Daoy (cell line): ENCODE results near the gene ATXN7L2. TPM values are rescaled to one million over a fixed set of nuclear protein-coding genes. Genes with fewer than 3 reads are reported as not detected.
"Not testable (repeated sequence)": the region's sequence is repeated elsewhere in the genome, so short reads cannot be mapped to it uniquely, and the experiment has no call there.

Experiments used
- DNase-seq: peaks from one replicate; pipeline ENCODE4 v3.0.0-alpha.2; 2015; ENCODE audit warnings: low read depth
- total RNA-seq: library from RNA; depleted of rRNA; stranded (reverse); fragments of >200 nt; shearing (Covaris generic); gene quantifications from 2 replicates; pipeline ENCODE4 v1.2.3, GENCODE V29; 2014; rRNA removed

Gene ATXN7L2, protein sequence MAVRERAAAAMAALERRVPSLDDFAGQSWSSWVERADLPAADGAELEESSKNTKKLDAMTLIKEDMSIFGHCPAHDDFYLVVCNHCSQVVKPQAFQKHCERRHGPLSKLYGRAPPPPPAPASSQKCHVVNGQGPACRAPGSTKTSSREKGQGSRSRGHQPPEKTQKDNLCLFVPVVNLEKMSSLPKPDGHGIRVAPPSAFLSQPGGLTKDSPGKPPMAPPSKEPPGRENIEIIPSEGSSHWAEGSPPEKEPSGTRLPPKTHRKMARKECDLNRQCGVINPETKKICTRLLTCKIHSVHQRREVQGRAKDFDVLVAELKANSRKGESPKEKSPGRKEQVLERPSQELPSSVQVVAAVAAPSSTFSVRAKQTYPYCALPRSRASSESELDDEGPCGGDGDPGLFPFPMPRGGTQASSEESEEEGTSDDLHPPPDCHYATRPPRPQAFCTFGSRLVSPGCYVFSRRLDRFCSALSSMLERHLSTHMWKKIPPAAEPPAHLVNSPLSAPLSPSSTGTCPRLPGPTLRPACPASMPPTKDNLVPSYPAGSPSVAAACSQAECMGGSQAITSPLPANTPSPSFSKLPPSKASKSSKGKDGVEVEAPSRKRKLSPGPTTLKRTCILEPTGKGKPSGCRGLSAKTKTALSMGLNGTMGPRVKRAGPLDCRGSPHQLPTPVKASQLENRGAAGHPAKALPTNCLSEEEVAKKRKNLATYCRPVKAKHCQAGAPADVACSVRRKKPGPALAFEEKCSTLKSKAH
- 8.6 and 14.2 TPM in 2 replicates for total RNA-seq

DNA sequence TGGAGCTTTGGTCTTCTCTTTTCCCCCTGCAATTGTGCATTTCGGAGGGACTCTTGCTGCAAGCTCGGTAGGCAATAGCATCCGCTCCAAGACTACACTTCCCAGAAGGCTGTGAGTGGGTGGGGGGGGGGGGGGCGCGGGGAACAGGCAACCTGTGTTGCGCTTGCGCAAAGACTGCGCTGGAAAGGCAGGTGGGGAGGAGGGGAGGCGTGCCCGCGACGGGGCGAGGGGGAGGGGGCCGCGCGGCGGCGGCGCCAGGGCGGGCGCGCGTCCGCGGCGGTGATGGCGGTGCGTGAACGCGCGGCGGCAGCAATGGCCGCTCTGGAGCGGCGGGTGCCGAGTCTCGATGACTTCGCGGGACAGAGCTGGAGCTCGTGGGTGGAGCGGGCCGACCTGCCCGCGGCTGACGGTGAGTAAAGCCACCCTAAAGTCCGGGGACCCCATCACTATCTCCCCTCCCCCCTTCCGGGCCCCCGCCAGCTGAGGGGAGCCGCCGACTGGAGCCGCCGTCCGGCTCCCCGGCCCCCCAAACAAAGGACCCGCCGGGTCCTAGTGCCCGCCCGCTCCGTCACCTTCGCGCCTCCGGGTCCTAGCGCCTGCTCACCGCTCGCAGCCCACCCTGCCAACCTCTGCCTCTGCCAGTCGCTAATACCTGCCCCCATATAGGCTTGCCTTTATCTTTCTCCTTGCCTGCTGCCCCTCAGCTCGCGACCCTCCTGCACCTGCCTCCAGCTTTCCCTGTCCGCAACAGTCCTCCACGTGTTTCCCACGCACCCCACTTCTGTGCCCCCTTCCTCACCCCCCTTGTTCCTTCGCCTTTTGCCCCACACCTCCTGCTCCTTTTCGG is at the start of gene ATXN7L2:
TSS of gene ATXN7L2 (plus strand) at position 234 of the 847 bp plus-strand sequence. CDS start at position 283, 49 bp downstream.
- peak; percentile 99 for DNase-seq

DNA sequence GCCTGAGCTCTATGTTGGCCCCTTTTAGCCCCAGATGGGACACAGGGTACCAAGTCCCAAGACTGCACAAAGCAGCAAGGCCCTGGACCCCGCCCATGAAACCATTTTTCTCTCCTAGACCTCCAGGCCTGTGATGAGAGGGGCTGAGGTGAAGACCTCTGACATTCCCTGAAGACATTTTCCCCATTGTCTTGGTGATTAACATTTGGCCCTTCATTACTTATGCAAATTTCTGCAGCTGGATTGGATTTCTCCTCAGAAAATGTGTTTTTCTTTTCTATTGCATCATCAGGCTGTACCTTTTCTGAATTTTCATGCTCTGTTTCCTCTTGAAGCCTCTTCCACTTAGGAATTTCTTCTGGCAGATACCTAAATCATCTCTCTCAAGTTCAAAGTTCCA is 49.2 kb upstream of the ATXN7L2 start:
- no peak for DNase-seq

DNA sequence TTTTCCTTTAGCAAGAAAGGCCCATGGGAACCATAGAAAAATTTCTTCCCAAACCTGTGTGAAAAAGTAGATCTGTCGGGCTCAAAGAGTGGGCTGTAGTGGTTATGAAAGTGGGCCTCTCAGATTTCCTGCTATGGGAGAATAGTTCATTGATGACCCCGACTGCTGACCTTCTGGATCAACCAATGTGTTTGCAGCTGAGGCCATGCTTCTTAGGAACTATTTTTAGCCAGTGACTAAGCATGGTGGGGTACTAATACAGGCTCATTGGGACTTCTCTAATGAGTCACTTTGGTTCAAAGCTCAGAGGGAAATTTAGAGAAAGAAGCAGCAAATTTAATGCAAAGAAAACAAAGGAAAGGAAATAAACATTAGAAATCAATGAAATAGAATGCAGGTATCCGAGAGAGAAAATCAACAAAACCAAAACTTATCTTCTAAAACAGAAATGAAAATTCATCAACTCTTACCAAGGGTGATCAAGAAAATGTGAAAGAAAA is 44.9 kb upstream of the ATXN7L2 start:
- DNase-seq = peak; percentile 78

DNA sequence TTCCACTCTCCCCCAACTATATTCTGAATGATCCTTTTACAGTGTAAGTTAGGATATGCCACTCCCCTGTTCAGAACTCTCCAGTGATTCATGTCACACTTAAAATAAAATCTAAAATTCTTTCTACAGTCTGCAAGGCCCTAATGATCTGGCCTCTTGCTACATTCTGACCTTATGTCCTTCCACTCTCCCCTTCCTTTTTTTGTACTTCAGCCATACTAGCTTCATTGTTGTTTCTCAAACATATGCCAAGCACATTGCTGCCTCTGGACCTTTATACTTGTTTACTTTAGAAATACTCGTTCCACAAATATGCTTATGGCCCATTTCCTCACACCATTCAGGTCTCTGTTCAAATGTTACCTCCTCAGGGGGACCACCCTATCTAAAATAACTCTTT is 42.6 kb upstream of the ATXN7L2 start:
- DNase-seq = no peak

DNA sequence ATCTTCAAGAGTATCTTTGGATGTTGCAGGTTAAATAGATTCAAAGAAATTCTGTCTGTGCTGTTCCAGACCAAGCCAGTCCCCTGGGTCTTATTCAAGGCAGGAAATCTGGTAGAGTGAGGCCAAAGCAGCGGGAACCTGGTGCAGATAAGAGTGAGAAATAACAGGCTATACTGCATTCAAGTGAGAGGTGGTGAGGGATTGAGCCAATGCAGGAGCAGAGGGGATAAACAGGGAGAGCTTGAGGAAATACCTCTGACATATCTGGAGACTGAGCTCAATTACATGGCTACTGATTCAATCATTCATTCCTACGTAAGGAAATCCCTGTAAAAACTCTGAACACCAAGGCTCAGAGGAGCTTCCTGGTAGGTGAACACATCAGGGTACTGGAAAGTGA is 40.2 kb upstream of the ATXN7L2 start:
- no peak for DNase-seq

DNA sequence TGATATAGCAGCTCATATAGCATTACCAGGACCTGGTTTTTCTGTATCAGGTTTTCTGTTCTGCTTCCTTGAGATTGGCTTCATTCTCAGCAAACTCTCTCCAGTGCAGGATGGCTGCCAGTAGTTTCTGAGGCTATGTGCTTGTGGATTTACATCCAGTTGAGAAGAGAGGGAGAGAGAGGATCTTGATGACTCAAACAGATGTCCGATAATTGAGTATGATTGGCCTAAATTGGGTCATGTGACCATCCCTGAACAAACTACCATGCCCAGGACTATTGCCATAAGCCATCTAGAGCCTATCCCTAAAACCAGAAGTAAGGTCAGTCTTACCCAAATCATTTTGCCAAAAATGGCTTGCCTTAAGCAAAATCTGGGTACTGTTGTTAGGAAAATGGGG is 39.4 kb upstream of the ATXN7L2 start:
- no peak for DNase-seq

DNA sequence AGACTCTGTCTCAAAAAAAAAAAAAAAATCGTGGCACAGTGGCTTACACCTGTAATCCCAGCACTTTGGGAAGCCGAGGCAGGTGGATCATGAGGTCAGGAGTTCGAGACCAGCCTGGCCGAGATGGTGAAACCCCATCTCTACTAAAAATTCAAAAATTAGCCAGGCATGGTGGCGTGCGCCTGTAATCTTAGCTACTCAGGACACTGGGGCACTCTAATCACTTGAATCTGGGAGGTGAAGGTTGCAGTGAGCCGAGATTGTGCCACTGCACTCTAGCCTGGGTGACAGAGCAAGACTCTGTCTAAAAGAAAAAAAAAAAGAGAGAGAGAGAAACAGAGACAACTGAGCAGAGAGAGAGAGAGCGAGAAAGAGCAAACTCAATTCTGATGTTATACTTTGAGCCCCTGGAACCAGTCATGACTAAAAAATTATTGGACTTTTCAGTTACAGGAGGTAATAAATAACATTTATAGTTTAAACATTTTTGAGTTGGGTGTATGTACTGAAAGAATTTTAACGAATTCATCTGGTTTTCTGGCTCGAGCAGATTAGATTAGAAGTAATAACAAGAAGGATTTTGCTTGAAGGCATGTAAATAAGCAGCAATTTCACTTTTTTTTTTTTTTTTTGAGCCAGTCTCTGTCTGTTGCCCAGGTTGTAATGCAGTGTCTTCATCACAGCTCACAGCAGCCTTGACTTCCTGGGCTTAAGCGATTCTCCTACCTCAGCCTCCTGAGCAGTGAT is 37.6 kb upstream of the ATXN7L2 start:
- not testable (repeated sequence) for DNase-seq

DNA sequence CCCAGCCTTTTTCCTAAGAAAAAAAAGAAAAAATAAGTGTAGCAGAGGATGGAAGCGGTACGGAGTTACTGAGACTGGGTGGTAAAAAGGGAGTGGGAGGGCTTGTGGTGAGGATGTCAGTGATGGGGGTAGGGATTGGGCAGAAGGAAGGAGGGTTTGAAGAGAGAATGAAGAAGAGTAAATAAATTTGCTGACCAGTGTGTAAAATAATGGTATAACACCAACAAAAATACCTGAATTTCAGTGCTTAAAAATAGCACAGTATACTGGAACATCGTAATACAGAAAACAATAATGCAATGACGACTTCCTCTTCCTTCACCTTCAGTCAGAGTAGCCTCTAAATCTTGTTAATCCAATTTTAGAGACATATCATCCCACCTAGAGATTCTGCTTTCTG is 36.2 kb upstream of the ATXN7L2 start:
- no peak for DNase-seq

DNA sequence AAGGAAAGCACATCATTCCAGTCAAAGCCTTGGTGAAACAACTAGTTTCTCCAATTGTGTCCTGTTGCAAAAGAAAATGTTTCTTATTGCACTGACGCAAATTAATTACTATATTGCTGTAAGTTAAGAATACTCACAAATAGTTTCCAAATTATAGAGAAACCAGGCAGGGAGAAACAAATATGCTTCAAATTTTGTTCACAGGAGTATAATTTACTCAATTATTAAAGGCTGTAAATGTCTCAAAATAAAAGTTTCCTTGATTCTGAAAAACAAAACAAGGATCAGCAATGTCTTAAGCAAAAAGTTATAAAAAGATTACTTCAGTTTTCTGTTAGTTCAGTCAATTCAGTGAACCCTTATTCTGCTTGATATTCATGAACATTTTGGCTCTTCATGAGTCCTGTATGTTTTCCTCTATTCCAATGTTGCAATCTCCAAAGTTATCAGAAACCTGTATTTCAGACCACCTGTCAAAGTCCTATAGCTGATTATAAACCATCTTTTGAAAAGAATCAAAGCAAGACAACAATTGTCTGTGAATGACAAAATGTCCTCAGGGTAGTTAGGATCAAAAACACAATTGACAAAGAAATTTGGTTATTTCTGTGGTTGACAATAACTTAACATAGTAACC is 29.1 kb upstream of the ATXN7L2 start:
- DNase-seq = no peak

DNA sequence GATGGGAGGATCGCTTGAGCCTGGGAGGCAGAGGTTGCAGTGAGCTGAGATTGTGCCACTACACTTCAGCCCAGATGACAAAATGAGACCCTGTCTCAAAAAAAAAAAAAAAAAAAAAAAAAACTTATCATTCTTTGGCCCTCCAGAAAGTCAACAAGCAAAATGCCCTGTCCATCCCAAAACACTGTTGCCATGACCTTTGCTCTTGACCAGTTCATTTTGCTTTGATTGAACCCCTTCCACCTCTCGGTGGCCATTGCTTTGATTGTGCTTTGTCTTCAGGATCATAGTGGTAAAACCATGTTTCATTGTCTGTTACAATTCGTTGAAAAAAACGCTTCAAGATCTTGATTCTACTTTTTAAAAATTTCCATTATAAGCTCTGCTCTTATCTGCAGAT is 25.9 kb upstream of the ATXN7L2 start:
- DNase-seq = no peak

DNA sequence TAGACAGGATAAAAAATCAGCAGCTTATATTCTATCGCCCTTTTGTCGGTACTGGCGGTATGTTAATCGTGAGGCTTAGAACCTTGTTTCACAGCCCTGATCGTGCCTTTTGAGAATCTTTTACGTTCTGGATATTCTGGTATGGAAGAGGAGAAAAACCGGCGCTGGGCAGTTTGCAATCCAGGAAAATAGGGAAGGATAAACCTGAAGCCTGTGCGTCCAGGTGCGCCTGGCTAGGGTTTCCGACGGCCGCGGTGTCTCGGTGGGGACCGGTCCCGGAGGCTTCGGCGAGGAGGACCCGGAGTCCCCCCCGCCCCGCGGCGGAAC is 17.6 kb upstream of the ATXN7L2 start:
- no peak for DNase-seq

DNA sequence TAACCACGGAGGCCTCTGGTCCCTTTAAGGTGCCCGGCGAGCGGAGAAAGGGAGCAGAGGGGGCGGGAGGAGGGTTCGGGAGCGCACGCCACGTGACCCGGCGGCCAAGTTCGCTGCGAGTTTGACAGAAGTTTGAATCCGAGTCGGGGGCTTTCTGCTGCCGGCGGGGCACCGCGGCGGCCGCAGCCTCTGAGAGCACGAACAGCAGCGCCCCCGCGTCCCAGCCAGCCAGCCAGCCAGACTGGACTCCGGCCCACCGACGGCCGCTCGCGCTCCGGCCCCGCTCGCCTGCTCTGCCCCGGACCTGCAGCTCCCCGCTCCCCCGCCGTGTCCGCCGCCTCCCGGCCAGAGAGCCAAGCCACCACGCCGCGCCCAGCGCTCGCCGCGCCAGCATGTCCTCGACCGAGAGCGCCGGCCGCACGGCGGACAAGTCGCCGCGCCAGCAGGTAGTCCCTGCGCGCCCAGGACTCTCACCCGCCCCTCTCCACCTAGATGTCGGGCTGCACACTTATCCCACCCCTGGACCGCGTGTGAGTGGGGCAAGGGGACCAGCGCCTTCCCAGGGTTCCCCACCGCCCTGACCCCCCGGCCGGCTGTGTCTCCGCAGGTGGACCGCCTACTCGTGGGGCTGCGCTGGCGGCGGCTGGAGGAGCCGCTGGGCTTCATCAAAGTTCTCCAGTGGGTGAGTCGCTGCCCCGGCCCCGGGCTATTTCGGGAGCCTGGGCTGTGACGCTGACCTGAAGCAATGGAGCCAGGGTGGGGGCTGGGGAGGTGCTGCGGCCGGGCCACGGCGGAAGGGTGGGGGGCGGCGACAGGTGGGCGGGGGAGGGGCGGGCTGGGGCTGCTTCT is 17.0 kb upstream of the ATXN7L2 start, which contains the start of gene SYPL2:
TSS of gene SYPL2 (plus strand) at position 95 of the 849 bp plus-strand sequence. CDS start at position 393, 298 bp downstream.
- DNase-seq = peak; percentile 76

DNA sequence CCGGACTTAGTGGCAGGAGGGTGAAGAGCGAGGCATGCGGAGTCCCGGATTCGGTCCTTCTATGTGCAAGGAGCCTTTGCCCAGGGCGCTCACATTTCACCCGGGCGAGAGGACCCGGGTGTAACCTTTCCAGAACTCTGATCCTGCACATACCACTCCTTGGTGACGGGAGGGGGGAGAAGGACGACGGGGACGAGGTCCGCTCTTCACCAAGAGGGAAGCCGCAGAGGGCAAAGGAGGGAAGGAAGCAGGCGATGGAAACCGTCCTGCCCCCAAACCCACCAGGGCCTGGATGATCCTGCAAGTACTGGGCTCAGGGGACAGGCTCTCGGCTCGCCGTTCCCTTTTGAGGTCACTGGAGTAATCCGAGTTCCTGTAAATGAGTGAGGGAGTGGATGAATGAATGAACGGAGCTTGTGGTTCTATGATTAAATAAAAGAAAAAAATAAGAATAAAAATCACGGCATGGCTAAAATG is 16.4 kb upstream of the ATXN7L2 start:
- DNase-seq = no peak

DNA sequence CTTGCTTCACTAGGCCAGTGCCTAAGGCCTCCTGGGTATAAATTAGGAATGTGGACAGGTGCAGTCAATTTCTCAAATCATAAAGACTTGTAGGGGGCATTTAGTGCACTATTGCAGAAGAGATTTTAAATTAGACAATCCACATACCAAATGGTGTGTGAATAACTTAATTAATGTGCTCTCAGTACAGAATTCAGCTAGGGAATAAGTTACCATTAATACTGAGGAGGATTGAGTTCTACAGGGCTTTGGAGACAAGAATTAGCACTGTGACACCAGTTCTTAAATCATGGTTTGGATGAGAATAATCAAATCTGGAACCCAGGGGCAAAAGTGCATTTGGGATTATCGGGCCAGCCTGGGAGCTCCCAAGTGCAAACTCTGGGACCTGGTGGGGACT is 15.6 kb upstream of the ATXN7L2 start:
- DNase-seq = no peak

DNA sequence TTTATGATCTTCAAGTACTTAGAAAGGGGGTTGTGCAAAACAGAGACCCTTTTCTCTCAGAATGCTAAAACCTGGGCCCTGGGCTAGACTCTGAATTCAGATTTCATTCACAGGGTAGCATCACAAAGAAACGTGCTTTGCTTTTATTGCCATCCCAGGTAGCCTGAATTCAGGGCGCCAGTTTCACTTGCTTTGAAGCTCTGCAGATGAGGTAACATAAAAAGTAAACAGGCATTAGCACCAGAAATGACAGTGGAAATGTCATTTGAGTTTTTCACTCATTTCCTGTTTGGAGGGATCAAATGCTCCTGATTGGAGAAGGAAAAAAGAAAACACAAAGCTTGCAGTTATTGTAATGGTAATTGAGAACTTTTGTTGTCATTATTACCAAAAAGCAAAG is 14.8 kb upstream of the ATXN7L2 start:
- no peak for DNase-seq

DNA sequence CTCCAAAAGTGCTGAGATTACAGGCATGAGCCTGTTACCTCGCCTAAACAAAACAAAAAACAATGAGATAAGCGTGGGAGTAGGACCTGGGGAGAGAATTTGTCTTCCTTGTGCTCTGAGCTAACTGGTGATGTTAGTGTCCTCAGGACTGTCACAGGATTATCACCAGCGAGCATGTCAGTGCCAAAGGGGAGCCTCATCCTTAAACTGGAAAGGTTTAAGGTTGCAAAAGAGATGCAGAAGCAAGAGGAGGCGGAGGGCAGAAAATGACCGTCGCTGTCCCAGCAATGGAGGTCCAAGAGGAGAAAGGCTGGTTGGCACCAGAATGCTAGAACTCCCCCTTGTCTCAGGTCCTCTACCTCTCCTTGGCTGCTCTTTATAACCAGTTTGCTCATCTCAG is 13.5 kb upstream of the ATXN7L2 start:
- no peak for DNase-seq

DNA sequence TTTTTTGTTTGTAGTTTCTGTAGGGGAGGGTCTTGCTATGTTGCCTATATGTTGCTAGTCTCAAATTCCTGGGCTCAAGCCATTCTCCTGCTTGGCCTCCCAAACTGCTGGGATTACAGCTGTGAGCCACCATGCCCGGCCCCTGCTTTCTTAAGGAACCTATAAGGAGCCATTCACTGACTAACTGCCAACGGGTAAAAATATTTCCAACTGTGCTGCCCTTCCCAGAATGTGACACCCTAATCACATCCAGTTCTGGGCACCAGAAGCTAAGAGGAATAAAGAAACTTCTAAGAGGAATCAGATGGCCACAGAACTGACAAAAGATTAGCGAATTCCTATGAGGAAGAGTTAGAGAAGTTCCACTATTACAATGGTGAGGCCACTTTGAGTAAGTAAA is 10.9 kb upstream of the ATXN7L2 start:
- no peak for DNase-seq

DNA sequence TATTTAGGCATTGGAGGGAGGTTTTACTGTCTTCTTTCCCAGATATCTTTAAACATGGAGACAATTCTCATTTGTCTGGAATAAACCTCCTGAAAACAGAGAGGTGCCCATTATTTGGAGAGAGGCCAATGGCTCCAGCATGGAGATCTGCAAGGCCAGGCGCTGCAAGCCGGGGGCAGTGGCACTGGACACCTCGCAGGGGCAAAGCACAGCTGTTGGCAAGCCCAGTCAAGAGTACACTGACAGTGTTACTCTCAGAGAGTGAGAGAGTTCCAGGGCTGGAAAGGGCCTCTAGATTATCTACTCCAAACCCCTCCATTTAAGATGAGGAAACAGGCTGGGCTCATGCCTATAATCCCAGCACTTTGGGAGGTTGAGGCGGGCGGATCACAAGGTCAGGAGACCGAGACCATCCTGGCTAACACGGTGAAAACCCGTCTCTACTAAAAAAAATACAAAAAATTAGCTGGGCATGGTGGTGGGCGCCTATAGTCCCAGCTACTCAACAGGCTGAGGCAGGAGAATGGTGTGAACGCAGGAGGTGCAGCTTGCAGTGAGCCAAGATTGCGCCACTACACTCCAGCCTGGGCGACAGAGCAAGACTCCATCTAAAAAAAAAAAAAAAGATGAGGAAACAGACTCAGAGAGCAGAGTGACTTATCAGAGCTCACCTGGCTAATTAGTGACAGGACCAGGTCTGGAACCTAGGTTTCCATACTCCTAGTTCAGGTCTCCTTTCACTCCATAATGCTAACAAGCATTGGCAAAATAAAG is 10.2 kb upstream of the ATXN7L2 start:
- DNase-seq = not testable (repeated sequence)

DNA sequence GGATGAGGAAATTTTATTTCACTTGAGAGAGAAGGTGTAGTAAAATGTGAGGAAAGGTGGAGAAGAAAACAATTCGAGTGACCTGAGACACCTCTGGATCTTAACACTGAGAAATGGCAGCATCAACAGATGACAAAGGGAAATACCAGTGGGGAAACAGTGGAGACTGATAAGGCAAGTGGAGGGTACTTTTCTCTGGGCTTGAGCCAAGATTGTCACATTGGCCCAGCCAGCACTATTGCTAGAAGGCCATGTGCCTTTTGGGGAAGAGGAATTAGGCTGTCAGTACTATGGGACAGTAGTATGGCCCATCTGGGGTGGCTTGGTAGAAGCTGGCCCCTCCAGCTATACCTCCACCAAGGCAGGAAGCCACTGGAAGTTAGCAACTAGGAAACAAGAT is 9.0 kb upstream of the ATXN7L2 start:
- no peak for DNase-seq
